Tibial nerve (tissue), 4 donors: ENCODE results near the gene PNO1.

ENCODE experiments used
- CTCF ChIP-seq, 5 experiments: fragments of 200-600 bp in 3 of 5; fragments of 450-650 bp in 2 of 5; sonication (generic) in 3 of 5; IDR thresholded peaks; one replicate each; pipeline ENCODE4 v1.5.1; 2016 to 2019; ENCODE audit warnings: antibody characterized with exemption in 5 of 5, mild to moderate bottlenecking in 3 of 5, moderate library complexity in 2 of 5
- EP300 ChIP-seq, 2 donors: sonication (generic); formaldehyde crosslinking; IDR thresholded peaks; one replicate each; pipeline ENCODE4 v1.6.1; 2017; ENCODE audit warnings: antibody characterized with exemption in 2 of 2, mild to moderate bottlenecking in 1 of 2
- POLR2A ChIP-seq, 2 donors: fragments of 450-650 bp; IDR thresholded peaks; one replicate each; pipeline ENCODE4 v1.6.1; 2017; ENCODE audit warnings: antibody characterized with exemption in 2 of 2, mild to moderate bottlenecking in 2 of 2, moderate library complexity in 2 of 2

GRCh38 chr2:68134120-68134519 lies 23.6 kb upstream of the PNO1 start:
- TF ChIP-seq CTCF (IDR thresholded peaks at IDR 0.05) = no peak
- no peak for TF ChIP-seq POLR2A (IDR thresholded peaks at IDR 0.05)
- no peak for TF ChIP-seq EP300 (IDR thresholded peaks at IDR 0.05)
